Measurements from ENCODE around the gene MKNK1.

GRCh38 chr1:46512792-46513190, 91.3 kb downstream of the MKNK1 start:
- TF ChIP-seq POLR2AphosphoS5 (IDR thresholded peaks at IDR 0.05; ENCODE audit: low read depth, low read length) (no peak), CTCF (IDR thresholded peaks at IDR 0.05) (no peak)
